Fibroblast of lung (primary cell): ENCODE data around the gene ANKS1B.

Experiments used
- EZH2 ChIP-seq: IDR thresholded peaks from 2 replicates; pipeline ENCODE4 v1.5.1; 2012; ENCODE audit warnings: low read length, control low read depth, mild to moderate bottlenecking; ENCODE audit errors: missing control alignments
- TF ChIP-seq, protein P1 (sequence below), 2 donors: IDR thresholded peaks in 1 of 2; conservative IDR thresholded peaks in 1 of 2; 1 replicate in 1 of 2; 2 replicates in 1 of 2; pipeline ENCODE4 v1.5.1; 2011 to 2012; ENCODE audit warnings: low read length in 2 of 2, control low read depth in 1 of 2, inconsistent platforms in 1 of 2, low read depth in 1 of 2, mild to moderate bottlenecking in 1 of 2

DNA sequence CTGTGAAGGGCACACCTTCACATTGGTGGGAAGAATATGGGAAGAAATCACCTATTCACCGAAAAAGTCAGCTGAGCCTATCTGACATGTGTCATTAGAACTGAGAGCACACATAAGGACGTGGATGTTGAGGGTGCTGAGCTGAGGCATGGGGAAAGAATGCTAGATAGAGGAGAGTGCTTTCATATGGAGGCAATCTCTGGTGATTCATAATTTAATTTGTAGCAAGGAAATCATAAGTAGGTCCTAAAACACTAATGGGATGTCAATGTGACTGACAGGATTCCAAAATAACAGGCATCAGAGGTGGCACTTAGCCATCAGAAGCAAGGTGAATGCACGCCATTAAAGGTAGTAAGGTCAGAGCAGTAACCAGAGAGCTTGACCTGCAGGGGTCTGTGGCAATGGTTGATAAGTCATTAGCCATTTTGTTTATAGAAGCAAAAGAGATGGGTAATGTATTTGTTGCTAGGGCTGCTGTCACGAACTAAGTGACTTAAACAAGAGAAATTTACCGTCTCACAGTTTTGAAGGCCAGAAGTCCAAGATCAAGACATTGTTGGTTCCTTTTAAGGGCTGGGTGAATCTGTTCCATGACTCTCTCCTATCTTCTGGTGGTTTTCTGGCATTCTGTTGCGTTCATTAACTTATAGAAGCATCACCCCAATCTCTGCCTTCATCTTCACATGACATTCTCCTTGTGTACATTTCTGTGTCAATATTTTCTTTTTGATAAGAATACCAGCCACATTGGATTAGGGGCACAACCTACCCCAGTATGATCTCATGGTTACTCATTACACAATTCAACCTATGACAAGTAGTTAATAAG, 69.3 kb downstream of the ANKS1B start:
- TF ChIP-seq, protein P1, sequence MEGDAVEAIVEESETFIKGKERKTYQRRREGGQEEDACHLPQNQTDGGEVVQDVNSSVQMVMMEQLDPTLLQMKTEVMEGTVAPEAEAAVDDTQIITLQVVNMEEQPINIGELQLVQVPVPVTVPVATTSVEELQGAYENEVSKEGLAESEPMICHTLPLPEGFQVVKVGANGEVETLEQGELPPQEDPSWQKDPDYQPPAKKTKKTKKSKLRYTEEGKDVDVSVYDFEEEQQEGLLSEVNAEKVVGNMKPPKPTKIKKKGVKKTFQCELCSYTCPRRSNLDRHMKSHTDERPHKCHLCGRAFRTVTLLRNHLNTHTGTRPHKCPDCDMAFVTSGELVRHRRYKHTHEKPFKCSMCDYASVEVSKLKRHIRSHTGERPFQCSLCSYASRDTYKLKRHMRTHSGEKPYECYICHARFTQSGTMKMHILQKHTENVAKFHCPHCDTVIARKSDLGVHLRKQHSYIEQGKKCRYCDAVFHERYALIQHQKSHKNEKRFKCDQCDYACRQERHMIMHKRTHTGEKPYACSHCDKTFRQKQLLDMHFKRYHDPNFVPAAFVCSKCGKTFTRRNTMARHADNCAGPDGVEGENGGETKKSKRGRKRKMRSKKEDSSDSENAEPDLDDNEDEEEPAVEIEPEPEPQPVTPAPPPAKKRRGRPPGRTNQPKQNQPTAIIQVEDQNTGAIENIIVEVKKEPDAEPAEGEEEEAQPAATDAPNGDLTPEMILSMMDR (conservative IDR thresholded peaks at IDR 0.05 in 1 of 2, IDR thresholded peaks at IDR 0.05 in 1 of 2; ENCODE audit: low read depth in 1 of 2, low read length in 2 of 2): no peak
- TF ChIP-seq EZH2: no peak
